ENCODE data around the gene TTYH1. TPM values are rescaled to one million over a fixed set of nuclear protein-coding genes. Genes with fewer than 3 reads are reported as not detected.
A peak's percentile ranks its signal among the peaks of the same experiment; 100 is the strongest.

Gene TTYH1
- polyA plus RNA-seq, 1 of the 3 experiments (the other 2 are of a cell fraction): 0.05 TPM

DNA sequence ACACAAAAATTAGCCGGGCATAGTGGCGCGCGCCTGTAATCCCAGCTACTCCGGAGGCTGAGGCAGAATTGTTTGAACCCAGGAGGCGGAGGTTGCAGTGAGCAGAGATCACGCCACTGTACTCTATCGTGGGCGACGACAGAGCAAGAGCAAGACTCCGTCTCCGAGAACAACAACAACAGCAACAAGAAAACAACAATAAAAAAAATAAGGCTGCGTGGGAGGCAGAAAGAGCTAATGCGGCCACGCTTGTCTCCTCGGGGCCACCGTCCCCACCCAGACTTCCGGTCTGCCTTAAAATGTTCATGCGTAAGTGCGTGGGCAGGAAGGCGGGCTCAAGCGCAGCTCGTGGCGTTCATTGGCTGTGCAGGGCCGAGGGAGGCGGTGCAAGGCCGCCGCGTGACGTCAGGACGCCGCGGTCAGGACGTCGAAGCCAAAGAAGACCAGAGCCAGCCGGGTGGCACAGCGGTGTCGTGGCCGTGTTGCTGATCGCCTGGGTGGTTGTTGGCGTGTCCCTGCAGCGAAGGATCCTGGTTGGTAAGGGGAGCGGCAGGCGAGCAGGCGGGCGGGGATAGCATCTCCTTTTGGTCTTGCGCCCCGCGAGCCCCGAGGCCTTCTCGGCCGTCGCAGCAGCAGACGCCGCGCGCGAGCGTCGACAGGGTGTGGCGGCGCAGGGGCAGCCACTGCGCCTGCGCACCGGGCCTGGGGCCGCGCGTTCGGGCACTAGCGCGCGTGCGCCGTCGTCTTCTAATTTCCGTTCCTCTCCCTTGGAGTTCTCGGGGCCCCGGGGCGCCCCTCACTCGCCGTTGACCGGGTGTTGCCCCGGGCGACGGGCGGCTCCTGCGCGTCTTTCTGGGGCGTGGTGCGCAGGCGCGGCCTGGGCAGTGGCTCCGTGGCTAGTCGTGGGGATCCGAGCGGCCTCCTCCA, 33.8 kb downstream of the TTYH1 start, which contains the start of gene LENG8:
LENG8 (plus strand) TSS at position 426 of the 927 bp plus-strand sequence. CDS start 2,146 bp downstream, outside the sequence.
- ChIA-PET CTCF (interaction anchor here (0.8 to 2.9 kb wide), 3 partner anchors 10 to 53 kb away, joined by 3 to 12 read pairs (median 4); partner anchors contain the start of gene LAIR2), POLR2A (interaction anchor here (0.7 to 1.7 kb wide), 9 partner anchors 9 to 29 kb away, joined by 3 to 24 read pairs (median 4); partner anchors contain the start of gene LENG9)
- no peaks in the 10 kb centered on the region for H3K9me2 ChIP-seq
- H3F3A ChIP-seq (replicated peaks; ENCODE audit: insufficient read depth): no peaks in the 10 kb centered on the region
- peak within 1 kb of the TSS; percentile 79 for H2AFZ ChIP-seq (ENCODE audit: low read depth)
- under 1% methylated on average over 32 of the region's 96 CpGs for WGBS (ENCODE audit: low lambda C conversion rate)
- peak; percentile 96 for DNase-seq
- peaks cover 35 to 43% of the 10 kb centered on the region in 2 experiments for H3K36me3 ChIP-seq (replicated peaks in 1 of 2; ENCODE audit: control insufficient read depth in 1 of 2, insufficient read depth in 2 of 2, low read length in 1 of 2)
- no peaks in the 10 kb centered on the region for H3K9me3 ChIP-seq
- H3K4me3 ChIP-seq (ENCODE audit: low read depth in 2 of 2, low read length in 1 of 2): peak within 1 kb of the TSS; percentile 86 to 98
- H3K27ac ChIP-seq (ENCODE audit: low read depth in 2 of 2, low read length in 1 of 2): peak within 1 kb of the TSS; percentile 94 to 97
- no peaks in the 10 kb centered on the region for H3K27me3 ChIP-seq (ENCODE audit: insufficient read depth)
- peaks cover 77% of the 10 kb centered on the region for H3K79me2 ChIP-seq (ENCODE audit: insufficient read depth)
- peak within 1 kb of the TSS; percentile 98 for H3K9ac ChIP-seq
- H3K4me1 ChIP-seq (ENCODE audit: control insufficient read depth in 1 of 2, insufficient read depth in 2 of 2, low read depth in 1 of 2, low read length in 1 of 2): peaks cover 14 to 17% of the 10 kb centered on the region in 2 experiments; a peak in 2 of 4 replicates
- H4K20me1 ChIP-seq (ENCODE audit: insufficient read depth): peaks cover 46% of the 10 kb centered on the region
- peak within 1 kb of the TSS; percentile 100 for H3K4me2 ChIP-seq
- TF ChIP-seq FOSL2 (IDR thresholded peaks at IDR 0.05; ENCODE audit: borderline replicate concordance, low read depth) (no peak), RAD21 (IDR thresholded peaks at IDR 0.05; ENCODE audit: low read length) (no peak), FOXJ3 (CRISPR knock-in tag; IDR thresholded peaks at IDR 0.05) (no peak), GABPA (IDR thresholded peaks at IDR 0.05; ENCODE audit: low read depth) (peak; percentile 72), NFIC (IDR thresholded peaks at IDR 0.05; ENCODE audit: borderline replicate concordance) (no peak), IRF3 (IDR thresholded peaks at IDR 0.05; ENCODE audit: low read depth, low read length) (no peak), TCF12 (IDR thresholded peaks at IDR 0.05) (no peak), FOXM1 (IDR thresholded peaks at IDR 0.05; ENCODE audit: low read depth) (no peak), TEAD4 (IDR thresholded peaks at IDR 0.05; ENCODE audit: borderline replicate concordance, insufficient read depth) (no peak), SMC3 (IDR thresholded peaks at IDR 0.05; ENCODE audit: low read depth, low read length) (no peak), CHD2 (IDR thresholded peaks at IDR 0.05; ENCODE audit: low read length, partially characterized antibody) (peak; percentile 69), JUND (IDR thresholded peaks at IDR 0.05) (no peak), YY1 (IDR thresholded peaks at IDR 0.05; ENCODE audit: low read depth) (peak; percentile 14; the same call in 1 of the 2 replicates), MEF2A (IDR thresholded peaks at IDR 0.05; ENCODE audit: borderline replicate concordance, low read depth) (no peak), EZH2phosphoT487 (IDR thresholded peaks at IDR 0.05; ENCODE audit: borderline replicate concordance, low read depth) (no peak), RFX5 (IDR thresholded peaks at IDR 0.05; ENCODE audit: low read length) (no peak), RXRA (IDR thresholded peaks at IDR 0.05; ENCODE audit: borderline replicate concordance, low read depth) (no peak), NRF1 (IDR thresholded peaks at IDR 0.05; ENCODE audit: low read depth, low read length) (peak; percentile 92), SIN3A (IDR thresholded peaks at IDR 0.05; ENCODE audit: borderline replicate concordance, low read depth, low read length) (no peak)
- TF ChIP-seq, protein P1, sequence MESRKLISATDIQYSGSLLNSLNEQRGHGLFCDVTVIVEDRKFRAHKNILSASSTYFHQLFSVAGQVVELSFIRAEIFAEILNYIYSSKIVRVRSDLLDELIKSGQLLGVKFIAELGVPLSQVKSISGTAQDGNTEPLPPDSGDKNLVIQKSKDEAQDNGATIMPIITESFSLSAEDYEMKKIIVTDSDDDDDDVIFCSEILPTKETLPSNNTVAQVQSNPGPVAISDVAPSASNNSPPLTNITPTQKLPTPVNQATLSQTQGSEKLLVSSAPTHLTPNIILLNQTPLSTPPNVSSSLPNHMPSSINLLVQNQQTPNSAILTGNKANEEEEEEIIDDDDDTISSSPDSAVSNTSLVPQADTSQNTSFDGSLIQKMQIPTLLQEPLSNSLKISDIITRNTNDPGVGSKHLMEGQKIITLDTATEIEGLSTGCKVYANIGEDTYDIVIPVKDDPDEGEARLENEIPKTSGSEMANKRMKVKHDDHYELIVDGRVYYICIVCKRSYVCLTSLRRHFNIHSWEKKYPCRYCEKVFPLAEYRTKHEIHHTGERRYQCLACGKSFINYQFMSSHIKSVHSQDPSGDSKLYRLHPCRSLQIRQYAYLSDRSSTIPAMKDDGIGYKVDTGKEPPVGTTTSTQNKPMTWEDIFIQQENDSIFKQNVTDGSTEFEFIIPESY (IDR thresholded peaks at IDR 0.05; ENCODE audit: borderline replicate concordance, low read depth): peak; percentile 69; the same call in 1 of the 2 replicates
- TF ChIP-seq, protein P2, sequence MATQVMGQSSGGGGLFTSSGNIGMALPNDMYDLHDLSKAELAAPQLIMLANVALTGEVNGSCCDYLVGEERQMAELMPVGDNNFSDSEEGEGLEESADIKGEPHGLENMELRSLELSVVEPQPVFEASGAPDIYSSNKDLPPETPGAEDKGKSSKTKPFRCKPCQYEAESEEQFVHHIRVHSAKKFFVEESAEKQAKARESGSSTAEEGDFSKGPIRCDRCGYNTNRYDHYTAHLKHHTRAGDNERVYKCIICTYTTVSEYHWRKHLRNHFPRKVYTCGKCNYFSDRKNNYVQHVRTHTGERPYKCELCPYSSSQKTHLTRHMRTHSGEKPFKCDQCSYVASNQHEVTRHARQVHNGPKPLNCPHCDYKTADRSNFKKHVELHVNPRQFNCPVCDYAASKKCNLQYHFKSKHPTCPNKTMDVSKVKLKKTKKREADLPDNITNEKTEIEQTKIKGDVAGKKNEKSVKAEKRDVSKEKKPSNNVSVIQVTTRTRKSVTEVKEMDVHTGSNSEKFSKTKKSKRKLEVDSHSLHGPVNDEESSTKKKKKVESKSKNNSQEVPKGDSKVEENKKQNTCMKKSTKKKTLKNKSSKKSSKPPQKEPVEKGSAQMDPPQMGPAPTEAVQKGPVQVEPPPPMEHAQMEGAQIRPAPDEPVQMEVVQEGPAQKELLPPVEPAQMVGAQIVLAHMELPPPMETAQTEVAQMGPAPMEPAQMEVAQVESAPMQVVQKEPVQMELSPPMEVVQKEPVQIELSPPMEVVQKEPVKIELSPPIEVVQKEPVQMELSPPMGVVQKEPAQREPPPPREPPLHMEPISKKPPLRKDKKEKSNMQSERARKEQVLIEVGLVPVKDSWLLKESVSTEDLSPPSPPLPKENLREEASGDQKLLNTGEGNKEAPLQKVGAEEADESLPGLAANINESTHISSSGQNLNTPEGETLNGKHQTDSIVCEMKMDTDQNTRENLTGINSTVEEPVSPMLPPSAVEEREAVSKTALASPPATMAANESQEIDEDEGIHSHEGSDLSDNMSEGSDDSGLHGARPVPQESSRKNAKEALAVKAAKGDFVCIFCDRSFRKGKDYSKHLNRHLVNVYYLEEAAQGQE (IDR thresholded peaks at IDR 0.05; ENCODE audit: low read depth, low read length): no peak
- TF ChIP-seq, protein P3, sequence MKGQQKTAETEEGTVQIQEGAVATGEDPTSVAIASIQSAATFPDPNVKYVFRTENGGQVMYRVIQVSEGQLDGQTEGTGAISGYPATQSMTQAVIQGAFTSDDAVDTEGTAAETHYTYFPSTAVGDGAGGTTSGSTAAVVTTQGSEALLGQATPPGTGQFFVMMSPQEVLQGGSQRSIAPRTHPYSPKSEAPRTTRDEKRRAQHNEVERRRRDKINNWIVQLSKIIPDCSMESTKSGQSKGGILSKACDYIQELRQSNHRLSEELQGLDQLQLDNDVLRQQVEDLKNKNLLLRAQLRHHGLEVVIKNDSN (IDR thresholded peaks at IDR 0.05; ENCODE audit: borderline replicate concordance, low read depth): peak; percentile 18; the same call in 1 of the 2 replicates
- TF ChIP-seq, protein P4, sequence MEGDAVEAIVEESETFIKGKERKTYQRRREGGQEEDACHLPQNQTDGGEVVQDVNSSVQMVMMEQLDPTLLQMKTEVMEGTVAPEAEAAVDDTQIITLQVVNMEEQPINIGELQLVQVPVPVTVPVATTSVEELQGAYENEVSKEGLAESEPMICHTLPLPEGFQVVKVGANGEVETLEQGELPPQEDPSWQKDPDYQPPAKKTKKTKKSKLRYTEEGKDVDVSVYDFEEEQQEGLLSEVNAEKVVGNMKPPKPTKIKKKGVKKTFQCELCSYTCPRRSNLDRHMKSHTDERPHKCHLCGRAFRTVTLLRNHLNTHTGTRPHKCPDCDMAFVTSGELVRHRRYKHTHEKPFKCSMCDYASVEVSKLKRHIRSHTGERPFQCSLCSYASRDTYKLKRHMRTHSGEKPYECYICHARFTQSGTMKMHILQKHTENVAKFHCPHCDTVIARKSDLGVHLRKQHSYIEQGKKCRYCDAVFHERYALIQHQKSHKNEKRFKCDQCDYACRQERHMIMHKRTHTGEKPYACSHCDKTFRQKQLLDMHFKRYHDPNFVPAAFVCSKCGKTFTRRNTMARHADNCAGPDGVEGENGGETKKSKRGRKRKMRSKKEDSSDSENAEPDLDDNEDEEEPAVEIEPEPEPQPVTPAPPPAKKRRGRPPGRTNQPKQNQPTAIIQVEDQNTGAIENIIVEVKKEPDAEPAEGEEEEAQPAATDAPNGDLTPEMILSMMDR (IDR thresholded peaks at IDR 0.05): no peak

Data from SK-N-SH (cell line).